NT2/D1 (cell line): Measurements from ENCODE around the gene KBTBD3.

ENCODE experiments used
- DNase-seq: peaks from one replicate; pipeline ENCODE4 v3.0.0-alpha.2; 2011; ENCODE audit warnings: low read depth, low spot score
- H3K27me3 ChIP-seq: 2 replicates; pipeline ENCODE4 v1.6.0; 2011; ENCODE audit warnings: mild to moderate bottlenecking; ENCODE audit not compliant: insufficient read length, insufficient read depth
- H3K36me3 ChIP-seq: 2 replicates; pipeline ENCODE4 v1.6.1; 2011; ENCODE audit warnings: mild to moderate bottlenecking, low read length, mixed read lengths; ENCODE audit not compliant: insufficient read depth, insufficient read length
- H3K4me1 ChIP-seq: 2 replicates; pipeline ENCODE4 v1.5.1; 2011; ENCODE audit not compliant: insufficient read depth, insufficient read length
- H3K4me3 ChIP-seq: 2 replicates; pipeline ENCODE4 v1.5.1; 2011; ENCODE audit warnings: low read depth; ENCODE audit not compliant: insufficient read length
- H3K9ac ChIP-seq: 2 replicates; pipeline ENCODE4 v1.6.0; 2011; ENCODE audit warnings: low read depth; ENCODE audit not compliant: insufficient read length
- H3K9me3 ChIP-seq: 2 replicates; pipeline ENCODE4 v1.5.1; 2011; ENCODE audit warnings: mild to moderate bottlenecking, low read length; ENCODE audit not compliant: insufficient read depth
- SUZ12 ChIP-seq: IDR thresholded peaks from 2 replicates; pipeline ENCODE4 v1.6.1; 2011; ENCODE audit not compliant: insufficient read length, insufficient read depth; ENCODE audit errors: extremely low read depth
- YY1 ChIP-seq: IDR thresholded peaks from 2 replicates; pipeline ENCODE4 v1.6.1; 2011; ENCODE audit not compliant: insufficient read length, insufficient read depth
- ZNF274 ChIP-seq: IDR thresholded peaks from 2 replicates; pipeline ENCODE4 v1.6.1; 2011; ENCODE audit warnings: mild to moderate bottlenecking, low read depth, low read length

Gene KBTBD3

DNA sequence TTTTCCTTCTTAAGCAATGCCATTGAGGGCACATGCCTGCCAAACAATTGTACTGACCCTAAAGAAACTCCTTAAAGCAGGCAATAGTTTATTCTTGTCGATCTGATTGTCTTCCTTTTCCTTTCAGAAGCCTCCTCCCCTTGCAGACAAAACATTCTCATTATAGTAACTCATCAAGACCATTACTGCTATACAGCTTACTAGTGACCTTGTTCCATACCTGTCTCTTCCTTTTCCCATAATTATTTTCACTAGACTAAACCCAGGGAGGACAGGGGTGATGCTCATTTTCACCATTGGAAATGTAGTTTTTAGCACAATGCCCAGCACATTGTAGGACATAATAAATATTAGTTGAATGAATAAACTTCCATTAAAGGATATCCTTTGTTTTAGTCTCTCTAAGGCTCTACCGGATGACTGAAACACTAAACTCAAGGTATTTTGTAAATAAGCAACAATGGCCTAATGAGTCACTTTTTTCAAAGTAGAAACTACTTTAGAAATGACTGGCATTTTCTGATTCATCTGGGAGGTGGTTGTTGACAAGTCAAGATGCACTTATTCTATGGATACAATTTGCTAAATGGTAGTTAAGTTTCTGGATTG lies 45.8 kb downstream of the KBTBD3 start:
- no peak for TF ChIP-seq YY1
- Histone ChIP-seq H3K4me1 (no peaks in the 10 kb centered on the region), H3K9me3 (no peaks in the 10 kb centered on the region), H3K9ac (no peak overlapping the region), H3K27me3 (no peaks in the 10 kb centered on the region), H3K36me3 (no peaks in the 10 kb centered on the region), H3K4me3 (no peak overlapping the region)
- DNase-seq = no peak

DNA sequence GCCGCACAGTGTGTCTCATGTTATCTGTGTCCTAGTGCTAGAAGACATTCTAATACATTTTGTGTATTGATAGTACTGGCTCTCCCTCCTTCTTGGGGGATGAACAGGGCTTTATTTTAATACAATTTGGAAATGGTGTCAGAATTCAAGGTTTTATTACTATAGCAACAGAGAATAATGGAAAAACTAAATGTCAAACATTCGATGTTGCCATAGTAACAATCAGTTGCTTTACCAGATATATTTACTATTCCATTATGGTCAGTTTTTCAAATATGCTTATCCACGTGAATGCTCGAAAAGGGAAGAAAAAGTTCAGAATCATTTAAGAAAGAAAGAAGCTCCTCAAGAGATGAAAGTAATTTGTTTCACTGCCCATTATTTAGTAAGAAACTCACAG lies 46.5 kb downstream of the KBTBD3 start:
- Histone ChIP-seq H3K4me3 (no peak overlapping the region), H3K9ac (no peak overlapping the region), H3K36me3 (no peaks in the 10 kb centered on the region), H3K4me1 (no peaks in the 10 kb centered on the region), H3K27me3 (no peaks in the 10 kb centered on the region), H3K9me3 (no peaks in the 10 kb centered on the region)
- TF ChIP-seq ZNF274 (no peak), SUZ12 (no peak), YY1 (no peak)
- DNase-seq = no peak

DNA sequence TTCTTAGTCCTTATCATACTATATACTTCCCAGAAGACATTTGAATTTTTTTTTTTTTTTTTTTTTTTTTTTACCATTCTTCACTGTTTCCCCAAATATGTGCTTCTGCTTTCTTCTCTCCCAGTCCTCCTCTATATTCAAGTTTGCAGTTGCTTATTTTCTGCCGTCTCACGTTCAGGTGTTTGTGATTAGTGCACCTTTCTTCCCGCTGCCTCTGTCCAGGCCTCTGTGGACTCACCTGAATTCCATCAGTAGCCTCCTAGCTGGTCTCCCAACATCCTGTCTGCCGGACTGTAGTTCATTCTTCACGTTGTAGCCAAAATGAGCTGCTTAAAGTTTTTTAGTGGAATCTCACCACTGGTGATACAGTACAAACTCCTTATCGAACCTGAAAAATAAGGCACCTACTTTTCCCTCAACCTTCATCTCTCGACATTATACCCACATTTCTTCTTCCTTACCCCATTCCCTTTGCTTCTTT lies 54.3 kb downstream of the KBTBD3 start:
- H3K4me3 ChIP-seq = peak overlapping the region; percentile 86
- no peak overlapping the region for H3K9ac ChIP-seq
- no peak for TF ChIP-seq SUZ12
- TF ChIP-seq ZNF274 = no peak
- no peak for TF ChIP-seq YY1
- peaks cover 6% of the 10 kb centered on the region for H3K36me3 ChIP-seq
- H3K4me1 ChIP-seq = no peaks in the 10 kb centered on the region
- H3K9me3 ChIP-seq = no peaks in the 10 kb centered on the region
- no peak for DNase-seq
- H3K27me3 ChIP-seq = no peaks in the 10 kb centered on the region

DNA sequence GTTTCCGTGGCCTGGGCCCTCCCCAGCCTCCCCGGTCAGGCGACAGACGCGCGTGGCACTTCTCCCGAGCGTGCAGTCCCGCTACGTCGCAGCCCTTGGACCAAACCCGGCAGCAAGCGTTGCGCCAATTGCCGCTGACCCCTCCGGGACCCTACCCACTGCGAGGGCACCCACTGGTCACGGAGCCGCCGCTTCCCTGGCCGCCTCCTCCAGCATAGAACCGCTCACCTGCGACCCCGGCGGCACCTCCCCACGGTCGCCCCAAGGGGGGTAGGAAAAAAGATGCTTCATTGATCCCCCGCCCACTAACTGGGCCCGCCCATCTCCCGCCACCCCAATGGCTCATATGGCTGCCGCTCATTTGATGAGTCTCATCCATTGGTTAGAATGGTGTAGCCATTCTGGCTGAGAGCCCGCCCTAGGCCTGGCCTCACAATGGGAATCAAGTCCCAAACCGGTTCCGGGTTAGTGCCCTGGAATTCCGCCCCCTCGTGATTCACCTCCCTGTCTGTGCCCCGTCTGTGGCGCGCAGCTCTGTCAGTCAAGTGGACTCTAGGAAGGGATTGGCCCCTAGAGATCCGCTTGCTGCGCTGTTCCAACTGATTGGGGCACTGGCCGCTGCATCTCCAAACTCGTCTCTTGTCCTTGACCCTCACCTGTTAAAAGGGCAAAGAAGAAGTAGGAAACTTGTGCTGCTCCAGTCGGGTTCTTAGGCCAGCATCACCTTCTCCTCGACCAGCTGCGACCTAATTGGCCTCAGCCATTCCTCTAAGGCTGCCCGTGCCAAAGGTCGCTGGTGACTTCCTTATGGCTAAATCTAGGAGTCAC lies 55.0 kb downstream of the KBTBD3 start, which contains the start of gene MSANTD4:
Gene MSANTD4, minus strand, starts transcription at position 274 of the 828 bp plus-strand sequence. CDS start 11,323 bp downstream, outside the sequence.
- H3K36me3 ChIP-seq = peaks cover 7% of the 10 kb centered on the region
- H3K9me3 ChIP-seq = no peaks in the 10 kb centered on the region
- H3K4me3 ChIP-seq = peak within 1 kb of the TSS; percentile 86
- no peaks in the 10 kb centered on the region for H3K27me3 ChIP-seq
- peak within 1 kb of the TSS; percentile 82 for H3K9ac ChIP-seq
- DNase-seq = peak; percentile 95
- TF ChIP-seq ZNF274 (no peak), SUZ12 (no peak), YY1 (no peak)
- no peaks in the 10 kb centered on the region for H3K4me1 ChIP-seq

DNA sequence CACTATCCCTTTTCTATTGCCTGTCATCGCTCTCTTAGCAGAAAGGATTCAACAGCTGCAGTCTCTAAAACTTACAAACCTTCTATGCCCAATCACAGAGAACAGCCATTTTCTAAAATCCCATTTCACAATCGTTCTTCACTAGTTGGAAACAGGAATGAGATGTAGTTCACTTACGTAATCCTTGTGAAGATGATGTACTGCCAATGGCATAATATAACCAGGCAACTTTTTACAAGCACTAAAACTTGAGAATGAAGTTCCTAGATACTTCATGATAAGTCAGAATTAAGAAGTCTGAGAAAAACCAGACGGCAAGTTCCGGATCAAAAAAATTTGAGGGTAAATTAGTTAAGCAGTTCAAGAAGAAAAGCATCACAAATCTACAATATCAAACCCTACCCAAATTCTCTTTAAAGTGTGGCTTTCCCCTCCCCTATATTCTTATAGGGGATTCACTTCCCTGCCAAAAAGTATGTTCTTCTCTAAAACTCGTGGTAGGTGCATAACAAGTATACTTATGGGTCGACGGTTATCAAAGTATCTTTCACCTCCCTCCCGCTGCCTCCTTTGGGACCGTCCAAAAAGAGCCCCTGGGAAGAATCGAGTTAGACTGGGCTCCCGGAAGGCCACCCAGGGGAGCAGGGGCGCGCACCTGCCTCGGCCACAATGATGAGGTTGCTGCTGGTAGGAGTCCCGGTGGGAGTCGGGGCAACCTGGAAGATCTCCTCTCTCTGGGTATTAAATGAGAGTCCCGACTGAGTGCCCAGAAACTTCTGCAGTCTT lies 55.8 kb downstream of the KBTBD3 start:
- no peaks in the 10 kb centered on the region for H3K4me1 ChIP-seq
- peaks cover 9% of the 10 kb centered on the region for H3K36me3 ChIP-seq
- TF ChIP-seq SUZ12 (no peak), ZNF274 (no peak), YY1 (no peak)
- H3K9me3 ChIP-seq = no peaks in the 10 kb centered on the region
- H3K4me3 ChIP-seq = peak overlapping the region; percentile 86
- DNase-seq = no peak
- no peaks in the 10 kb centered on the region for H3K27me3 ChIP-seq
- H3K9ac ChIP-seq = peak overlapping the region; percentile 82

DNA sequence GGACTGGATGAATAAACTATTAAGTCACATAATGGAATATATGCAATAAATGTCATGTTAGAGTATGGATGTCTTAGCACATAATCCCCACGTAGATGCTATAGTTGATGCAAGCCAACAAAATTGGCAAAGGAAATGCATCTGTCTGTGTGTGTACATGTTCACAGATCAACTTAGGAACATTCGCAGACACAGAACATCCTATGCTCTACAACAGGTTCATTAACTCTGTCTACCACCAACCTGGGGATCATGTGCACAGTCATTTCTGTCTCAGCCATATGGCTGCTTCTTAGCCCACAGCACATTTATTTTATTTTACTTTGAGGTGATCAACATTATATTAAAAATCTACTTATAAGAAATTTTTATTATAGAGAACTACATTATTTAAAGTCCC lies 60.1 kb downstream of the KBTBD3 start:
- no peak overlapping the region for H3K9ac ChIP-seq
- no peak for DNase-seq

More for the DNA sequence above, 60.1 kb downstream of the KBTBD3 start:
- no peak overlapping the region for H3K4me3 ChIP-seq
- no peaks in the 10 kb centered on the region for H3K4me1 ChIP-seq
- TF ChIP-seq ZNF274 = no peak
- no peak for TF ChIP-seq SUZ12
- no peak for TF ChIP-seq YY1
- H3K9me3 ChIP-seq = no peaks in the 10 kb centered on the region
- peaks cover 9% of the 10 kb centered on the region for H3K36me3 ChIP-seq
- H3K27me3 ChIP-seq = no peaks in the 10 kb centered on the region
